ENCODE results near the gene GSTA3.

The GSTA3 gene

GRCh38 chr6:52856137-52856536 is 53.4 kb downstream of the GSTA3 start:
- peak; percentile 18 for DNase-seq

GRCh38 chr6:52849137-52849536 is 60.4 kb downstream of the GSTA3 start:
- DNase-seq, result no peak
